ENCODE results near the gene RNASE13.

Gene RNASE13

GRCh38 chr14:21041676-21042433 is 7.2 kb upstream of the RNASE13 start, which contains the start of gene RNASE7:
TSS of gene RNASE7 (plus strand) at chr14:21042362. CDS start at chr14:21042993, 631 bp downstream.
- peak; percentile 20 for DNase-seq

GRCh38 chr14:21040941-21041340 is 6.3 kb upstream of the RNASE13 start:
- DNase-seq: peak; percentile 25

- DNase-seq: no peak
Observed at GRCh38 chr14:21040370-21040925, 5.8 kb upstream of the RNASE13 start.

- peak; percentile 67 for DNase-seq
Observed at GRCh38 chr14:21039585-21040369, 5.2 kb upstream of the RNASE13 start.

- DNase-seq: peak; percentile 51
Observed at GRCh38 chr14:21038441-21039422, 4.1 kb upstream of the RNASE13 start.

GRCh38 chr14:21037156-21037555 is 2.5 kb upstream of the RNASE13 start:
- DNase-seq: no peak

GRCh38 chr14:21036751-21037150 is 2.1 kb upstream of the RNASE13 start:
- DNase-seq: no peak

GRCh38 chr14:21033133-21033698 is 1.4 kb downstream of the RNASE13 start:
- DNase-seq: no peak

- DNase-seq: no peak
Observed at GRCh38 chr14:21032326-21033132, 2.1 kb downstream of the RNASE13 start.

- DNase-seq: no peak
Observed at GRCh38 chr14:21030531-21030930, 4.1 kb downstream of the RNASE13 start.

- no peak for DNase-seq
Observed at GRCh38 chr14:21029917-21030316, 4.7 kb downstream of the RNASE13 start, which contains the start of gene TPPP2. TSS of gene TPPP2 (plus strand) at chr14:21030217. CDS start at chr14:21030582, 365 bp downstream.

- DNase-seq: no peak
Observed at GRCh38 chr14:21026988-21027315, 7.7 kb downstream of the RNASE13 start.

GRCh38 chr14:21026274-21026987 is 8.2 kb downstream of the RNASE13 start:
- DNase-seq: no peak

- DNase-seq: no peak
Observed at GRCh38 chr14:21025371-21026273, 9.0 kb downstream of the RNASE13 start.

GRCh38 chr14:21024585-21025370 is 9.8 kb downstream of the RNASE13 start, which contains the start of gene NDRG2:
TSS of gene NDRG2 (minus strand) at chr14:21025061. CDS start at chr14:21023315, 1,746 bp downstream.
- peak; percentile 23 for DNase-seq

- no peak for DNase-seq
Observed at GRCh38 chr14:21023817-21024584, 10.6 kb downstream of the RNASE13 start.

GRCh38 chr14:21023174-21023573 is 11.4 kb downstream of the RNASE13 start:
- DNase-seq: no peak
